GM21737 (cell line): ENCODE measurements around the gene ENOPH1.

Experiments used
- ATAC-seq: cut with Tn5 transposase; IDR thresholded peaks from one replicate; pipeline ENCODE4 v1.9.1; 2021; ENCODE audit warnings: mild to moderate bottlenecking, moderate library complexity; ENCODE audit not compliant: unreplicated experiment

The ENOPH1 gene

GRCh38 chr4:82425478-82425877, 4.9 kb upstream of the ENOPH1 start:
- ATAC-seq = no peak

- ATAC-seq = no peak
Observed at GRCh38 chr4:82428526-82428968, 1.8 kb upstream of the ENOPH1 start.

- peak; percentile 53 for ATAC-seq
Observed at GRCh38 chr4:82428969-82429727, 1.2 kb upstream of the ENOPH1 start.

- peak; percentile 17 for ATAC-seq
Observed at GRCh38 chr4:82429728-82430192, 630 bp upstream of the ENOPH1 start.

GRCh38 chr4:82430964-82431745, 765 bp downstream of the ENOPH1 start:
- no peak for ATAC-seq

- ATAC-seq = no peak
Observed at GRCh38 chr4:82431831-82432230, 1.4 kb downstream of the ENOPH1 start.

GRCh38 chr4:82432596-82432995, 2.2 kb downstream of the ENOPH1 start:
- ATAC-seq = no peak

- ATAC-seq = no peak
Observed at GRCh38 chr4:82433791-82434190, 3.4 kb downstream of the ENOPH1 start.

GRCh38 chr4:82434949-82435348, 4.6 kb downstream of the ENOPH1 start:
- no peak for ATAC-seq

GRCh38 chr4:82436130-82436529, 5.7 kb downstream of the ENOPH1 start:
- ATAC-seq = no peak

GRCh38 chr4:82436780-82437179, 6.4 kb downstream of the ENOPH1 start:
- ATAC-seq = no peak

- no peak for ATAC-seq
Observed at GRCh38 chr4:82437285-82438005, 7.1 kb downstream of the ENOPH1 start.

- no peak for ATAC-seq
Observed at GRCh38 chr4:82439088-82439487, 8.7 kb downstream of the ENOPH1 start.

GRCh38 chr4:82447886-82448285, 17.5 kb downstream of the ENOPH1 start:
- ATAC-seq = no peak

GRCh38 chr4:82450966-82451755, 20.8 kb downstream of the ENOPH1 start:
- ATAC-seq = no peak

GRCh38 chr4:82452026-82452425, 21.6 kb downstream of the ENOPH1 start:
- ATAC-seq = no peak

GRCh38 chr4:82457266-82457665, 26.9 kb downstream of the ENOPH1 start:
- ATAC-seq = no peak

GRCh38 chr4:82458729-82459128, 28.3 kb downstream of the ENOPH1 start:
- no peak for ATAC-seq

- no peak for ATAC-seq
Observed at GRCh38 chr4:82461710-82462109, 31.3 kb downstream of the ENOPH1 start.

- peak; percentile 79 for ATAC-seq
Observed at GRCh38 chr4:82462415-82462831, 32.0 kb downstream of the ENOPH1 start.

GRCh38 chr4:82463221-82463620, 32.8 kb downstream of the ENOPH1 start:
- no peak for ATAC-seq
